ENCODE data around the gene SERPINB11. TPM values are rescaled to one million over a fixed set of nuclear protein-coding genes. Genes with fewer than 3 reads are reported as not detected.
"Not testable (repeated sequence)": the region's sequence is repeated elsewhere in the genome, so short reads cannot be mapped to it uniquely, and the experiment has no call there.

Gene SERPINB11
- total RNA-seq, 1 donor from 2014 or later = not detected

DNA sequence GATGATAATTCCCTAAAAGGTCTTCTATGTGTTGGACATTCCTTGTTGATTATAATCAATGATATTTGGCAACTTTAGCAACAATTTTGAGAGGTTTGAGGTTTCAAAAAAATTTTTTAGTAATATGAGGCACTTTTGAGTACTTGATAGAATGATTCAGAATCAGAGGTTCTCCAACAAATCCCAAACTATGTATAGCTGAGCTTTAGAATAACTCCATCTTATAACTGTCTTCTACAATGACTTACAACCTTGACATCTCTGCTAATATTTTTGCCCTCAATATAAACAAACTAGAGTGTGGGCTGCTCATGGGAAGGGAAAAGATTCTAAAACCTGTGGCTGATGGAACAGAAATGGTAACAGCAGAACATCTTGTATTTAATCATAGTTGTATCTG lies 50.9 kb downstream of the SERPINB11 start:
- H3K36me3 ChIP-seq = no peaks in the 10 kb centered on the region
- peaks cover 6% of the 10 kb centered on the region for H3K27me3 ChIP-seq (ENCODE audit: low read depth)
- H3K27ac ChIP-seq (replicated peaks) = no peak overlapping the region
- TF ChIP-seq, protein P1, sequence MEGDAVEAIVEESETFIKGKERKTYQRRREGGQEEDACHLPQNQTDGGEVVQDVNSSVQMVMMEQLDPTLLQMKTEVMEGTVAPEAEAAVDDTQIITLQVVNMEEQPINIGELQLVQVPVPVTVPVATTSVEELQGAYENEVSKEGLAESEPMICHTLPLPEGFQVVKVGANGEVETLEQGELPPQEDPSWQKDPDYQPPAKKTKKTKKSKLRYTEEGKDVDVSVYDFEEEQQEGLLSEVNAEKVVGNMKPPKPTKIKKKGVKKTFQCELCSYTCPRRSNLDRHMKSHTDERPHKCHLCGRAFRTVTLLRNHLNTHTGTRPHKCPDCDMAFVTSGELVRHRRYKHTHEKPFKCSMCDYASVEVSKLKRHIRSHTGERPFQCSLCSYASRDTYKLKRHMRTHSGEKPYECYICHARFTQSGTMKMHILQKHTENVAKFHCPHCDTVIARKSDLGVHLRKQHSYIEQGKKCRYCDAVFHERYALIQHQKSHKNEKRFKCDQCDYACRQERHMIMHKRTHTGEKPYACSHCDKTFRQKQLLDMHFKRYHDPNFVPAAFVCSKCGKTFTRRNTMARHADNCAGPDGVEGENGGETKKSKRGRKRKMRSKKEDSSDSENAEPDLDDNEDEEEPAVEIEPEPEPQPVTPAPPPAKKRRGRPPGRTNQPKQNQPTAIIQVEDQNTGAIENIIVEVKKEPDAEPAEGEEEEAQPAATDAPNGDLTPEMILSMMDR (IDR thresholded peaks at IDR 0.05; ENCODE audit: borderline replicate concordance) = no peak
- H3K4me3 ChIP-seq = no peak overlapping the region
- no peak for DNase-seq
- H3K9me3 ChIP-seq (replicated peaks) = peaks cover 15% of the 10 kb centered on the region
- intact Hi-C loops (cut with micrococcal nuclease) = no loop called here
- H3K4me1 ChIP-seq = no peaks in the 10 kb centered on the region

DNA sequence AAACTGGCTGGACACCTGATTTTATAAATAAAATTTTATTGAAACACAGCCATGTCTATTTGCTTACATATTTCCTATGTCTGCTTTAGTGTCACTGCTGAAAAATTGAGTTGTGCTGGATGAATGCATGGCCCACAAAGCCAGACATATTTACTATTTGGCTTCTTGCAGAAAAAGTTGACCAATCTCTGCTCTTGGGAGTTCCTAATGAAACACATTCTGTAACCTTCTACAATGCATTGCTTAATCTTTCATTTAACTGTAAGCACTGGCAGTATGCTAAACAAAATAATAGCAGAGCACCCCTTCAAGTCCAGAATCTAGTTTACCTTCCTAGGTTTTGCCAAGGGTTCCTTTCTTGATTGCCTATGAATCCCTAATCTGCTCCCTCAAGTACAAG lies 54.8 kb downstream of the SERPINB11 start:
- Histone ChIP-seq H3K36me3 (no peaks in the 10 kb centered on the region), H3K4me3 (no peak overlapping the region), H3K27ac (replicated peaks) (no peak overlapping the region), H3K4me1 (no peaks in the 10 kb centered on the region), H3K27me3 (ENCODE audit: low read depth) (peaks cover 5% of the 10 kb centered on the region), H3K9me3 (replicated peaks) (peaks cover 22% of the 10 kb centered on the region)
- DNase-seq = no peak
- intact Hi-C loops (cut with micrococcal nuclease) = no loop called here
- TF ChIP-seq, protein P1 (IDR thresholded peaks at IDR 0.05; ENCODE audit: borderline replicate concordance) = no peak

DNA sequence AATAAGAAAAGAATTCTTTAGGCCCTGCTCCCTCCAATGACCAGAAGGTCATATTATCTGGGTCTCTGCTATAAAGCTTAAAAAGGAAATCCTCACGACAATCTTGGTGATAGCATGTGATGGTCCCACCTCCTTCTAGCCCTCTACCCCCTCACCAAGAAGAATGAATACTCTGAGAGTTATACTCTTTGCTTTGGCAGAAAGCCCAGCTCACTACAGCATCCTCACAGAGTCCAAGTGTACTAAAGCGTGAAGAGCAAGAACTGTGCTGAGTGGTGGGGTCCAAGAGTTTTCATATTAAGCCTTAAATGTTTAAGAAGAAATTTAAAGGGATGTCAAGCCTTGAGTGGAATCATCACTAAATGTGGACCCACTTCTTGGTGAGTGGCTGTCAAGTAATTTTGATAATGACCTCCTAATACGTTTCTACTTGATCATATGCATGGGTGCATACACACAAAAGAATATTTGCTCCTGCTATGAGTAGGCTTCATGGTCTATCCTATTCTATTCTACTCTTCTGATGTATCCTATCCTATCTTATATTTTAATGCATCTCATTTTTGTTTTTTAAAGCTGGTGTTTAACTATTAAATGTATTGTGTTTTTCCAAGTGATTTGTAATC lies 56.0 kb downstream of the SERPINB11 start:
- intact Hi-C loops (cut with micrococcal nuclease) = no loop called here
- Histone ChIP-seq H3K4me3 (no peak overlapping the region), H3K36me3 (no peaks in the 10 kb centered on the region), H3K9me3 (replicated peaks) (peaks cover 22% of the 10 kb centered on the region), H3K27me3 (ENCODE audit: low read depth) (no peaks in the 10 kb centered on the region), H3K27ac (replicated peaks) (no peak overlapping the region), H3K4me1 (no peaks in the 10 kb centered on the region)
- DNase-seq = no peak
- TF ChIP-seq, protein P1 (IDR thresholded peaks at IDR 0.05; ENCODE audit: borderline replicate concordance) = no peak

DNA sequence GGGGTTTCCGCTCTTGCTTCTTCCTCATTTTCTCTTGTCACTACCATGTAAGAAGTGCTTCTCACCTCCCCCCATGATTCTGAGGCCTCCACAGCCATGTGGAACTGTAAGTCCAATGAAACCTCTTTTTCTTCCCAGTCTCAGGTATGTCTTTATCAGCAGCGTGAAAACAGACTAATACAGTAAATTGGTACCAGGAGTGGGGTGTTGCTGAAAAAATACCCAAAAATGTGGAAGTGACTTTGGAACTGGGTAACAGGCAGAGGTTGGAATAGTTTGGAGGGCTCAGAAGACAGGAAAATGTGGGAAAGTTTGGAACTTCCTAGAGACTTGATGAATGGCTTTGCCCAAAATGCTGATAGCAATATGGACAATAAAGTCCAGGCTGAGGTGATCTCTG lies 57.0 kb downstream of the SERPINB11 start:
- intact Hi-C loops (cut with micrococcal nuclease); H3K27me3 ChIP-seq (ENCODE audit: low read depth); H3K36me3 ChIP-seq; H3K4me3 ChIP-seq; DNase-seq; H3K27ac ChIP-seq (replicated peaks); H3K4me1 ChIP-seq: not testable (repeated sequence)
- H3K9me3 ChIP-seq (replicated peaks) = peaks cover 22% of the 10 kb centered on the region

DNA sequence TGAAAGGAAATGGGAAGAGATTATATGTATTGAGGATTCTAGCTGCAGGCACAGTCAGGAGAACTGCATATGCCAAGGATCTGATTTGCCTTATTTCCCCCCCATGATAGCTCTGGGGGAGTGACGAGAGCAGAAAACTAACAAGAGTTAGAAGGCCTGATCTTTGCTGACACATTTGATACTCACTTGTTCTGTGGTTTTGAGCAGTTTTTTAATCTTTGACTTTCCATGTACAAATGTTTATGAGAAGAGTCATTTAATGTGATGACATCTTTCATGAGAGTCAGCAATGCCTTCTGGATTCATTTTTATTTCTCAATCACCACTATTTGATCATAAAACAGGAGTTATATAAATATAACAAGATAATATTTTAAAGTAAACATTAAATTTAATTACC lies 59.8 kb downstream of the SERPINB11 start:
- H3K27ac ChIP-seq (replicated peaks) = no peak overlapping the region
- no peaks in the 10 kb centered on the region for H3K27me3 ChIP-seq (ENCODE audit: low read depth)
- no peak overlapping the region for H3K4me3 ChIP-seq
- H3K36me3 ChIP-seq = no peaks in the 10 kb centered on the region
- H3K4me1 ChIP-seq = no peaks in the 10 kb centered on the region
- TF ChIP-seq, protein P1 (IDR thresholded peaks at IDR 0.05; ENCODE audit: borderline replicate concordance) = no peak
- no peak for DNase-seq
- intact Hi-C loops (cut with micrococcal nuclease) = no loop called here
- peaks cover 22% of the 10 kb centered on the region for H3K9me3 ChIP-seq (replicated peaks)

DNA sequence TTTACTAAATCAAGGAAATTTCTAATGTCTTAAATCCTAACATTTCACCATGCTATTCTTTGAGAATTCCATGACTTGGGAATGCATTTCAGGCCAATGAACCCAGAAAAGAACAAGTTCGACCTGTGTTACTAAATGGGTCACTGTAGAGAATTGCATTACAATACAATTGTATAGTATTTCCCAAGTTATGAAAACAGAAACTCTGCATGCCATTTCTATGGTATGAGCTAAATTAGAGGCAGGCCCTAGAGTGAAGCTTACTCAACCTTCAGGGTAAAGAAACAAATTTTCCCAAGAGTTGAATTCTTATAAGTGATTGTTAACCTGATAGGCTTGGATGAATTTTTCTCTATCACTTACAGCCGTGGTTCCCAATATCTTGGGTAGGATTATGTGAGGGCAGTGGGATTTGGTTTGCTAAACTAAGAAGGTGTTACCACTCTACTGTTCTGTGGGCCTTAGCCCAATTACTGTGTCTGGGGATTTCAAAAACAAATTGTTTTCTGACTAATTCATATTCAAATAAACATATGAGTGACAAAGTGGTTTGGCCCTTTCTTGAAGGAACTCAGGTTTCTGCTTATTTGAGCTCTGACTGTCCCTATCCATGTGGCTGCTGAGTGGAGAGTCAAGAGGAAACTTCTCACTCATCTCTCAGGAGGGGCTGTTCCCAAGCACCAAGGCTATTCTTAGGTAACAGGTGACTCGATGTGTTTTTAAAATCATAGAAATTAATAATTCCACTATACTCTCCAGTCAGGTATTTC lies 61.3 kb downstream of the SERPINB11 start:
- TF ChIP-seq, protein P1 (IDR thresholded peaks at IDR 0.05; ENCODE audit: borderline replicate concordance) = no peak
- Histone ChIP-seq H3K4me3 (no peak overlapping the region), H3K27ac (replicated peaks) (no peak overlapping the region), H3K4me1 (no peaks in the 10 kb centered on the region), H3K27me3 (ENCODE audit: low read depth) (no peaks in the 10 kb centered on the region), H3K36me3 (no peaks in the 10 kb centered on the region), H3K9me3 (replicated peaks) (peaks cover 18% of the 10 kb centered on the region)
- intact Hi-C loops (cut with micrococcal nuclease) = no loop called here
- no peak for DNase-seq
